ENCODE results near the gene TBCEL.

DNA sequence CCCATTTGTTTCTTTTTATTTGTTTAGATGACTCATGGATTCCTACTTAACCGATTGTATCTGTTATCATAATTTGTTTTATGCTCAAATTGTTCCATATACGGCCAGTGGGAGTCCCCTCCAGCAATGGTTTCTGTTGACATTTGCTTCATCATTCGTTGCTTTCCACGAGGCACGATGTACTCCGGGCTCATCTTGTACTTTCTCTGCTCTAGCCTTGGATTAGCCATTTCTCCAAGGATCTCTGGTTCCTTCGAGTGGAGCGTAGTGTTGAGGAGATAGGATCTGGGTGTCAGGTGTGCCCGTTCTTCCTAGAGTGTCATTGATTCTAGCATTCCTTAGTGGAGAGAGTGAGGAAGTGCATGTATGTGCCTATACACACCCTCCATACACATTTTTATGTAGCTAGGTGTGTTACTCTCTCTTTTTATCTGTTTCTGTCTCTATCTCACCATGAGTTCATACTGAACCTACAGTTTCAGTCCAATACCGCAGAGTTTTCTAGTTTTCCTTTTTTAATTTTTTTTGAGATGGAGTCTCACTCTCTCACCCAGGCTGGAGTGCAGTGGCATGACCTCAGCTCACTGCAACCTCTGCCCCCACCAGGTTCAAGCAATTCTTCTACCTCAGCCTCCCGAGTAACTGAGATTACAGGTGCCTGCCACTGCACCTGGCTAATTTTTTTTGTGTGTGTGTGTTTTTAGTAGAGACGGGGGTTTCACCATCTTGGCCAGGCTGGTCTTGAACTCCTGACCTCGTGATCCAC, 108.5 kb downstream of the TBCEL start:
- TF ChIP-seq, protein P1, sequence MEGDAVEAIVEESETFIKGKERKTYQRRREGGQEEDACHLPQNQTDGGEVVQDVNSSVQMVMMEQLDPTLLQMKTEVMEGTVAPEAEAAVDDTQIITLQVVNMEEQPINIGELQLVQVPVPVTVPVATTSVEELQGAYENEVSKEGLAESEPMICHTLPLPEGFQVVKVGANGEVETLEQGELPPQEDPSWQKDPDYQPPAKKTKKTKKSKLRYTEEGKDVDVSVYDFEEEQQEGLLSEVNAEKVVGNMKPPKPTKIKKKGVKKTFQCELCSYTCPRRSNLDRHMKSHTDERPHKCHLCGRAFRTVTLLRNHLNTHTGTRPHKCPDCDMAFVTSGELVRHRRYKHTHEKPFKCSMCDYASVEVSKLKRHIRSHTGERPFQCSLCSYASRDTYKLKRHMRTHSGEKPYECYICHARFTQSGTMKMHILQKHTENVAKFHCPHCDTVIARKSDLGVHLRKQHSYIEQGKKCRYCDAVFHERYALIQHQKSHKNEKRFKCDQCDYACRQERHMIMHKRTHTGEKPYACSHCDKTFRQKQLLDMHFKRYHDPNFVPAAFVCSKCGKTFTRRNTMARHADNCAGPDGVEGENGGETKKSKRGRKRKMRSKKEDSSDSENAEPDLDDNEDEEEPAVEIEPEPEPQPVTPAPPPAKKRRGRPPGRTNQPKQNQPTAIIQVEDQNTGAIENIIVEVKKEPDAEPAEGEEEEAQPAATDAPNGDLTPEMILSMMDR (IDR thresholded peaks at IDR 0.05; ENCODE audit: borderline replicate concordance, extremely low read depth, low read length, poor library complexity, severe bottlenecking), result no peak
- no peak for TF ChIP-seq EZH2 (IDR thresholded peaks at IDR 0.05; ENCODE audit: borderline replicate concordance, low read depth, low read length, severe bottlenecking)
